Keratinocyte (primary cell): ENCODE results near the gene CALHM5. TPM values are rescaled to one million over a fixed set of nuclear protein-coding genes. Genes with fewer than 3 reads are reported as not detected.

Experiments
- DNase-seq: peaks from one replicate; pipeline ENCODE4 v3.0.0-alpha.2; 2011; ENCODE audit warnings: low read depth, missing footprints, low spot score
- FAIRE-seq: peaks from 2 replicates; lab custom pipeline; 2011; peaks lifted over from hg19 to GRCh38; lab: Jason Lieb, UNC
- H2AFZ ChIP-seq: 2 replicates; pipeline ENCODE4 v1.6.0; 2012; ENCODE audit warnings: low read length, control low read depth, inconsistent platforms; ENCODE audit not compliant: control insufficient read depth
- H3K27ac ChIP-seq: 2 replicates; pipeline ENCODE4 v1.5.1; 2011; ENCODE audit warnings: low read length; ENCODE audit not compliant: control insufficient read depth, insufficient read depth
- H3K27me3 ChIP-seq: 3 replicates; pipeline ENCODE4 v1.6.0; 2011; ENCODE audit warnings: low read length; ENCODE audit not compliant: control insufficient read depth, insufficient read depth; ENCODE audit errors: extremely low read depth
- H3K36me3 ChIP-seq, 2 experiments: 2 replicates in 1 of 2; 3 replicates in 1 of 2; pipeline ENCODE4 v1.5.1; 2011; ENCODE audit warnings: low read length in 2 of 2, mild to moderate bottlenecking in 1 of 2; ENCODE audit not compliant: control insufficient read depth in 2 of 2, insufficient read depth in 2 of 2; ENCODE audit errors: extremely low read depth in 1 of 2
- H3K4me1 ChIP-seq: 3 replicates; pipeline ENCODE4 v1.5.1; 2011; ENCODE audit warnings: low read length; ENCODE audit not compliant: control insufficient read depth, insufficient read depth; ENCODE audit errors: extremely low read depth
- H3K4me2 ChIP-seq: 3 replicates; pipeline ENCODE4 v1.6.0; 2011; ENCODE audit warnings: low read depth, low read length; ENCODE audit not compliant: control insufficient read depth, insufficient read depth; ENCODE audit errors: extremely low read depth
- H3K4me3 ChIP-seq, 3 experiments: fragments of 200-600 bp in 1 of 3; sonication (generic) in 1 of 3; 2 replicates in 2 of 3; 3 replicates in 1 of 3; pipeline ENCODE4 v1.5.1; 2011 to 2016; ENCODE audit warnings: low read length in 3 of 3, mild to moderate bottlenecking in 3 of 3, control low read depth in 2 of 3, inconsistent platforms in 1 of 3, low read depth in 1 of 3, mixed read lengths in 1 of 3, mixed run types in 1 of 3, moderate library complexity in 1 of 3; ENCODE audit not compliant: control insufficient read depth in 2 of 3, insufficient read depth in 2 of 3; ENCODE audit errors: extremely low read depth in 1 of 3
- H3K79me2 ChIP-seq: 2 replicates; pipeline ENCODE4 v1.6.0; 2012; ENCODE audit warnings: low read length; ENCODE audit not compliant: control insufficient read depth, insufficient read depth
- H3K9ac ChIP-seq: 3 replicates; pipeline ENCODE4 v1.6.0; 2011; ENCODE audit warnings: low read length; ENCODE audit not compliant: control insufficient read depth, insufficient read depth; ENCODE audit errors: extremely low read depth
- H3K9me1 ChIP-seq: 3 replicates; pipeline ENCODE4 v1.6.0; 2011; ENCODE audit warnings: low read length; ENCODE audit not compliant: control insufficient read depth, insufficient read depth; ENCODE audit errors: extremely low read depth
- H3K9me3 ChIP-seq: 2 replicates; pipeline ENCODE4 v1.5.1; 2012; ENCODE audit warnings: low read depth, low read length; ENCODE audit not compliant: control insufficient read depth
- H4K20me1 ChIP-seq: 3 replicates; pipeline ENCODE4 v1.6.0; 2011; ENCODE audit warnings: low read length; ENCODE audit not compliant: control insufficient read depth, insufficient read depth; ENCODE audit errors: extremely low read depth
- EZH2 ChIP-seq: IDR thresholded peaks from one replicate; pipeline ENCODE4 v1.6.1; 2012; ENCODE audit warnings: inconsistent platforms, mild to moderate bottlenecking, low read length, moderate library complexity
- dilution Hi-C: fragments of 300-500 bp; cut with MboI; formaldehyde crosslinking; loops from one replicate; pipeline ENCODE4 v1.7.0; 2020; ENCODE audit warnings: low sequenced_read_pairs; ENCODE audit not compliant: extremely low pct_ligation_motif_present
- polyA plus RNA-seq, 5 experiments: library from polyadenylated mRNA; depleted of rRNA in 3 of 5; stranded (reverse) in 3 of 5; stranded (forward) in 1 of 5; unstranded in 1 of 5; fragments of >200 nt; gene quantifications; 1 replicate in 1 of 5; 2 replicates in 3 of 5; 3 replicates in 1 of 5; pipeline versions ENCODE4 v1.2.1 to v1.2.3, GENCODE V29; 2011 to 2012; ENCODE audit warnings: missing spikeins in 2 of 5, low read depth in 1 of 5, low replicate concordance in 1 of 5
- TF ChIP-seq, protein P1 (sequence below), 3 experiments: IDR thresholded peaks in 1 of 3; conservative IDR thresholded peaks in 1 of 3; optimal IDR thresholded peaks in 1 of 3; 2 replicates in 2 of 3; 3 replicates in 1 of 3; pipeline versions ENCODE3 to v1.5.1; 2011; ENCODE audit warnings: low read length in 3 of 3, mild to moderate bottlenecking in 3 of 3, moderate library complexity in 2 of 3, control low read depth in 1 of 3, inconsistent platforms in 1 of 3; ENCODE audit not compliant: insufficient read depth in 2 of 3; ENCODE audit errors: extremely low read depth in 1 of 3

The CALHM5 gene
- polyA plus RNA-seq, 1 donor (not counting 4 experiments of a cell fraction or from before 2014, with no cell fraction given): 0.80 TPM

DNA sequence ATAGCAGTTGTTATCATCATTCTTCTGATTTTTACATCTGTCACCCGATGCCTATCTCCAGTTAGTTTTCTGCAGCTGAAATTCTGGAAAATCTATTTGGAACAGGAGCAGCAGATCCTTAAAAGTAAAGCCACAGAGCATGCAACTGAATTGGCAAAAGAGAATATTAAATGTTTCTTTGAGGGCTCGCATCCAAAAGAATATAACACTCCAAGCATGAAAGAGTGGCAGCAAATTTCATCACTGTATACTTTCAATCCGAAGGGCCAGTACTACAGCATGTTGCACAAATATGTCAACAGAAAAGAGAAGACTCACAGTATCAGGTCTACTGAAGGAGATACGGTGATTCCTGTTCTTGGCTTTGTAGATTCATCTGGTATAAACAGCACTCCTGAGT lies 48.1 kb upstream of the CALHM5 start:
- Histone ChIP-seq H3K36me3 (no peaks in the 10 kb centered on the region), H3K9ac (no peak overlapping the region), H4K20me1 (no peaks in the 10 kb centered on the region), H3K9me1 (no peaks in the 10 kb centered on the region), H3K9me3 (no peaks in the 10 kb centered on the region), H3K4me1 (no peaks in the 10 kb centered on the region), H3K4me3 (no peak overlapping the region), H3K79me2 (no peaks in the 10 kb centered on the region), H3K4me2 (no peak overlapping the region), H2AFZ (no peak overlapping the region), H3K27me3 (no peaks in the 10 kb centered on the region), H3K27ac (no peak overlapping the region)
- FAIRE-seq (no peak), DNase-seq (no peak)
- TF ChIP-seq, protein P1, sequence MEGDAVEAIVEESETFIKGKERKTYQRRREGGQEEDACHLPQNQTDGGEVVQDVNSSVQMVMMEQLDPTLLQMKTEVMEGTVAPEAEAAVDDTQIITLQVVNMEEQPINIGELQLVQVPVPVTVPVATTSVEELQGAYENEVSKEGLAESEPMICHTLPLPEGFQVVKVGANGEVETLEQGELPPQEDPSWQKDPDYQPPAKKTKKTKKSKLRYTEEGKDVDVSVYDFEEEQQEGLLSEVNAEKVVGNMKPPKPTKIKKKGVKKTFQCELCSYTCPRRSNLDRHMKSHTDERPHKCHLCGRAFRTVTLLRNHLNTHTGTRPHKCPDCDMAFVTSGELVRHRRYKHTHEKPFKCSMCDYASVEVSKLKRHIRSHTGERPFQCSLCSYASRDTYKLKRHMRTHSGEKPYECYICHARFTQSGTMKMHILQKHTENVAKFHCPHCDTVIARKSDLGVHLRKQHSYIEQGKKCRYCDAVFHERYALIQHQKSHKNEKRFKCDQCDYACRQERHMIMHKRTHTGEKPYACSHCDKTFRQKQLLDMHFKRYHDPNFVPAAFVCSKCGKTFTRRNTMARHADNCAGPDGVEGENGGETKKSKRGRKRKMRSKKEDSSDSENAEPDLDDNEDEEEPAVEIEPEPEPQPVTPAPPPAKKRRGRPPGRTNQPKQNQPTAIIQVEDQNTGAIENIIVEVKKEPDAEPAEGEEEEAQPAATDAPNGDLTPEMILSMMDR (optimal IDR thresholded peaks at IDR 0.05 in 1 of 3, IDR thresholded peaks at IDR 0.05 in 1 of 3, conservative IDR thresholded peaks at IDR 0.05 in 1 of 3; ENCODE audit: extremely low read depth in 1 of 3, insufficient read depth in 2 of 3, low read length in 3 of 3): no peak
- no peak for TF ChIP-seq EZH2
- dilution Hi-C loops: no loop called here

DNA sequence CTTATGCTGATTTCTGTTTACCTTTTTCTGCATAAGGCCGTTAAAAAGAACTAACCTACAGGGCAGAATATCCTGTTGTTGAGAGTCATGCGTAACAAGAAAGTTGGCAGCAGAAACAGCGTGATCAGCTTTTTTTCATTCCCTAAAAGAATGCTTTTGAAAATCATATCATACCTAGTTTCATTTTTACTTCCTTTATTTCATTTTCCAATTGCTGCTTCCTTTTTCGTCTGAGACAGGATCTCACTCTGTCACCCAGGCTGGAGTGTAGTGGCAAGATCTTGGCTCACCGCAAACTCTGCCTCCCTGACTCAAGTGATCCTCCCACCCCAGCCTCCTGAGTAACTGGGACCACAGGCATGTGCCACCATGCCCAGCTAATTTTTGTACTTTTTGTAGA lies 46.2 kb upstream of the CALHM5 start:
- Histone ChIP-seq H4K20me1 (no peaks in the 10 kb centered on the region), H3K27me3 (no peaks in the 10 kb centered on the region), H2AFZ (no peak overlapping the region), H3K4me3 (no peak overlapping the region), H3K79me2 (no peaks in the 10 kb centered on the region), H3K9me3 (no peaks in the 10 kb centered on the region), H3K36me3 (no peaks in the 10 kb centered on the region), H3K4me1 (no peaks in the 10 kb centered on the region), H3K4me2 (no peak overlapping the region), H3K9me1 (no peaks in the 10 kb centered on the region), H3K27ac (no peak overlapping the region), H3K9ac (no peak overlapping the region)
- TF ChIP-seq, protein P1 (optimal IDR thresholded peaks at IDR 0.05 in 1 of 3, IDR thresholded peaks at IDR 0.05 in 1 of 3, conservative IDR thresholded peaks at IDR 0.05 in 1 of 3; ENCODE audit: extremely low read depth in 1 of 3, insufficient read depth in 2 of 3, low read length in 3 of 3): no peak
- no peak for TF ChIP-seq EZH2
- FAIRE-seq (no peak), DNase-seq (no peak)
- dilution Hi-C loops: no loop called here
